Fibroblast of lung (primary cell): ENCODE measurements around the gene SPDYE5.
"Not testable (repeated sequence)": the region's sequence is repeated elsewhere in the genome, so short reads cannot be mapped to it uniquely, and the experiment has no call there.

Experiments used
- CTCF ChIP-seq, 2 donors: IDR thresholded peaks in 1 of 2; conservative IDR thresholded peaks in 1 of 2; 1 replicate in 1 of 2; 2 replicates in 1 of 2; pipeline ENCODE4 v1.5.1; 2011 to 2012; ENCODE audit warnings: low read length in 2 of 2, control low read depth in 1 of 2, inconsistent platforms in 1 of 2, low read depth in 1 of 2, mild to moderate bottlenecking in 1 of 2
- EZH2 ChIP-seq: IDR thresholded peaks from 2 replicates; pipeline ENCODE4 v1.5.1; 2012; ENCODE audit warnings: low read length, control low read depth, mild to moderate bottlenecking; ENCODE audit errors: missing control alignments

GRCh38 chr7:75456403-75456802 is 35.7 kb upstream of the SPDYE5 start:
- not testable (repeated sequence) for TF ChIP-seq CTCF (conservative IDR thresholded peaks at IDR 0.05 in 1 of 2, IDR thresholded peaks at IDR 0.05 in 1 of 2; ENCODE audit: low read depth in 1 of 2, low read length in 2 of 2); EZH2
